PC-9 (cell line): Measurements from ENCODE around the gene UTS2R.
"Not testable (repeated sequence)": the region's sequence is repeated elsewhere in the genome, so short reads cannot be mapped to it uniquely, and the experiment has no call there.

Experiments
- CTCF ChIP-seq: fragments of 200-600 bp; sonication (generic); conservative IDR thresholded peaks from 2 replicates; pipeline ENCODE4 v1.6.1; 2017; ENCODE audit warnings: mixed run types, antibody characterized with exemption, mild to moderate bottlenecking, moderate library complexity
- EZH2 ChIP-seq: fragments of 200-600 bp; sonication (generic); IDR thresholded peaks from 2 replicates; pipeline ENCODE4 v1.8.0; 2017; ENCODE audit warnings: antibody characterized with exemption, low read depth

GRCh38 chr17:82377294-82377693, 5.7 kb downstream of the UTS2R start:
- not testable (repeated sequence) for TF ChIP-seq CTCF, EZH2
